Measurements from ENCODE around the gene NDST1.

DNA sequence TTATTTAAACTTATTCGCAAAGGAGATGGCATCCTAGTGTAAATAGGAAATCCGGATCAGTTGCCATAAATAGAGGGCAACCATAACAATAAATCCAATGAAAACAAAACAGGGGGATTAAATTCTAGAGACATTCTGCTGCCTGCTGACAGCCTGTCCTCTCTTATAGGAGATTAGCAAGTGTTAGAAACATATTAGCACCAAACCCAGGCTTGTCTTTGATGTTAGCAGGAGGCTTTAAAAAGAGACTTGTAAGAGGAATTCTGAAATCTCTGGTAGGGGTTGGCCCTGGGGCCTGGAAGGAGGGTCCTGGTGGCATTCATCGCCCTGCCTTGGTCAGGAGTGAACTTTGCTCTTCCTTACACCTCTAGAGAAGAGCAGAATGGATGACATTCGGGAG, 21.6 kb downstream of the NDST1 start:
- TF ChIP-seq, protein P1, sequence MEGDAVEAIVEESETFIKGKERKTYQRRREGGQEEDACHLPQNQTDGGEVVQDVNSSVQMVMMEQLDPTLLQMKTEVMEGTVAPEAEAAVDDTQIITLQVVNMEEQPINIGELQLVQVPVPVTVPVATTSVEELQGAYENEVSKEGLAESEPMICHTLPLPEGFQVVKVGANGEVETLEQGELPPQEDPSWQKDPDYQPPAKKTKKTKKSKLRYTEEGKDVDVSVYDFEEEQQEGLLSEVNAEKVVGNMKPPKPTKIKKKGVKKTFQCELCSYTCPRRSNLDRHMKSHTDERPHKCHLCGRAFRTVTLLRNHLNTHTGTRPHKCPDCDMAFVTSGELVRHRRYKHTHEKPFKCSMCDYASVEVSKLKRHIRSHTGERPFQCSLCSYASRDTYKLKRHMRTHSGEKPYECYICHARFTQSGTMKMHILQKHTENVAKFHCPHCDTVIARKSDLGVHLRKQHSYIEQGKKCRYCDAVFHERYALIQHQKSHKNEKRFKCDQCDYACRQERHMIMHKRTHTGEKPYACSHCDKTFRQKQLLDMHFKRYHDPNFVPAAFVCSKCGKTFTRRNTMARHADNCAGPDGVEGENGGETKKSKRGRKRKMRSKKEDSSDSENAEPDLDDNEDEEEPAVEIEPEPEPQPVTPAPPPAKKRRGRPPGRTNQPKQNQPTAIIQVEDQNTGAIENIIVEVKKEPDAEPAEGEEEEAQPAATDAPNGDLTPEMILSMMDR (conservative IDR thresholded peaks at IDR 0.05; ENCODE audit: low read length), result no peak
- TF ChIP-seq EZH2phosphoT487 (IDR thresholded peaks at IDR 0.05; ENCODE audit: borderline replicate concordance, low read depth, low read length), result no peak
